Mesodermal cell (in vitro differentiated cells): Measurements from ENCODE around the gene TPK1.
"Not testable (repeated sequence)": the region's sequence is repeated elsewhere in the genome, so short reads cannot be mapped to it uniquely, and the experiment has no call there.

Experiments used
- H3K27ac ChIP-seq: 2 replicates; pipeline ENCODE4 v1.7.0; 2013; ENCODE audit warnings: mild to moderate bottlenecking, low read depth, low read length, moderate library complexity; ENCODE audit not compliant: severe bottlenecking
- H3K36me3 ChIP-seq: 2 replicates; pipeline ENCODE4 v1.7.1; 2013; ENCODE audit warnings: mild to moderate bottlenecking, low read length, moderate library complexity; ENCODE audit not compliant: control insufficient read depth, insufficient read depth
- H3K4me1 ChIP-seq: one replicate; pipeline ENCODE4 v1.7.1; 2013; ENCODE audit warnings: mild to moderate bottlenecking, low read length; ENCODE audit not compliant: insufficient read depth, control insufficient read depth, poor library complexity, severe bottlenecking
- H3K4me3 ChIP-seq: 2 replicates; pipeline ENCODE4 v1.7.0; 2013; ENCODE audit warnings: low read length, control low read depth, mild to moderate bottlenecking; ENCODE audit not compliant: insufficient read depth, poor library complexity, severe bottlenecking; ENCODE audit errors: extremely low read depth
- H3K9me3 ChIP-seq: 2 replicates; pipeline ENCODE4 v1.7.1; 2013; ENCODE audit warnings: mild to moderate bottlenecking, low read length, moderate library complexity; ENCODE audit not compliant: control insufficient read depth
- WGBS, 2 experiments: methylation state at CpG; one replicate each; pipeline ENCODE4 v1.1.5; 2013; ENCODE audit warnings: missing lambda C conversion rate in 2 of 2; ENCODE audit not compliant: insufficient coverage in 2 of 2; 5-methylcytosine and 5-hydroxymethylcytosine counted together

The TPK1 gene

GRCh38 chr7:144588559-144589051 lies 247.2 kb downstream of the TPK1 start:
- 60 to 82% methylated on average over 1 of the region's 4 CpGs for WGBS, 2 experiments
- Histone ChIP-seq H3K36me3 (no peaks in the 10 kb centered on the region), H3K4me1 (no peaks in the 10 kb centered on the region), H3K4me3 (no peak overlapping the region), H3K27ac (no peak overlapping the region), H3K9me3 (no peaks in the 10 kb centered on the region)

- Histone ChIP-seq H3K9me3 (no peaks in the 10 kb centered on the region), H3K36me3 (no peaks in the 10 kb centered on the region), H3K27ac (no peak overlapping the region), H3K4me1 (no peaks in the 10 kb centered on the region), H3K4me3 (no peak overlapping the region)
- 86 to 100% methylated on average over 1 of the region's 1 CpG for WGBS, 2 experiments
Observed at GRCh38 chr7:144587701-144588100, 248.2 kb downstream of the TPK1 start.

- H3K4me1 ChIP-seq: no peaks in the 10 kb centered on the region
- no peak overlapping the region for H3K27ac ChIP-seq
- H3K4me3 ChIP-seq: no peak overlapping the region
- WGBS, 2 experiments: no CpG with 5 or more reads among the region's 3 CpGs
- no peaks in the 10 kb centered on the region for H3K36me3 ChIP-seq
- no peaks in the 10 kb centered on the region for H3K9me3 ChIP-seq
Observed at GRCh38 chr7:144584726-144585125, 251.1 kb downstream of the TPK1 start.

GRCh38 chr7:144579687-144580086 lies 256.2 kb downstream of the TPK1 start:
- H3K9me3 ChIP-seq: no peaks in the 10 kb centered on the region
- H3K4me1 ChIP-seq: no peaks in the 10 kb centered on the region
- H3K4me3 ChIP-seq: no peak overlapping the region
- WGBS, 2 experiments: 83 to 88% methylated on average over 1 of the region's 1 CpG
- H3K27ac ChIP-seq: no peak overlapping the region
- H3K36me3 ChIP-seq: no peaks in the 10 kb centered on the region

GRCh38 chr7:144575456-144575855 lies 260.4 kb downstream of the TPK1 start:
- H3K27ac ChIP-seq: no peak overlapping the region
- H3K36me3 ChIP-seq: no peaks in the 10 kb centered on the region
- no peaks in the 10 kb centered on the region for H3K4me1 ChIP-seq
- WGBS, 2 experiments: 80% methylated on average over 1 of the region's 3 CpGs; no CpG with 5 or more reads in 1 of the 2 experiments
- H3K4me3 ChIP-seq: no peak overlapping the region
- H3K9me3 ChIP-seq: no peaks in the 10 kb centered on the region

GRCh38 chr7:144574753-144575152 lies 261.1 kb downstream of the TPK1 start:
- not testable (repeated sequence) for H3K36me3 ChIP-seq, H3K4me1 ChIP-seq, H3K9me3 ChIP-seq, H3K4me3 ChIP-seq, H3K27ac ChIP-seq
- 100% methylated on average over 1 of the region's 5 CpGs; no CpG with 5 or more reads in 1 of the 2 experiments for WGBS, 2 experiments

GRCh38 chr7:144568233-144568632 lies 267.6 kb downstream of the TPK1 start:
- Histone ChIP-seq H3K4me1 (no peaks in the 10 kb centered on the region), H3K27ac (no peak overlapping the region), H3K9me3 (no peaks in the 10 kb centered on the region), H3K4me3 (no peak overlapping the region), H3K36me3 (no peaks in the 10 kb centered on the region)
- WGBS, 2 experiments: no CpG with 5 or more reads among the region's 3 CpGs

GRCh38 chr7:144565586-144565985 lies 270.3 kb downstream of the TPK1 start:
- Histone ChIP-seq H3K36me3 (no peaks in the 10 kb centered on the region), H3K27ac (no peak overlapping the region), H3K4me1 (no peaks in the 10 kb centered on the region), H3K4me3 (no peak overlapping the region), H3K9me3 (no peaks in the 10 kb centered on the region)
- WGBS, 2 experiments: 70% methylated on average over 2 of the region's 4 CpGs; no CpG with 5 or more reads in 1 of the 2 experiments

- Histone ChIP-seq H3K27ac (no peak overlapping the region), H3K4me1 (no peaks in the 10 kb centered on the region), H3K9me3 (no peaks in the 10 kb centered on the region), H3K4me3 (no peak overlapping the region), H3K36me3 (no peaks in the 10 kb centered on the region)
- 87 to 96% methylated on average over 4 to 7 of the region's 7 CpGs for WGBS, 2 experiments
Observed at GRCh38 chr7:144549861-144550260, 286.0 kb downstream of the TPK1 start.

GRCh38 chr7:144548556-144548955 lies 287.3 kb downstream of the TPK1 start:
- Histone ChIP-seq H3K36me3 (no peaks in the 10 kb centered on the region), H3K27ac (no peak overlapping the region), H3K9me3 (no peaks in the 10 kb centered on the region), H3K4me3 (no peak overlapping the region), H3K4me1 (no peaks in the 10 kb centered on the region)
- WGBS, 2 experiments: no CpG with 5 or more reads among the region's 3 CpGs

GRCh38 chr7:144547888-144548287 lies 288.0 kb downstream of the TPK1 start:
- H3K27ac ChIP-seq: no peak overlapping the region
- H3K9me3 ChIP-seq: no peaks in the 10 kb centered on the region
- no CpG with 5 or more reads among the region's 1 CpG for WGBS, 2 experiments
- H3K4me1 ChIP-seq: no peaks in the 10 kb centered on the region
- no peak overlapping the region for H3K4me3 ChIP-seq
- no peaks in the 10 kb centered on the region for H3K36me3 ChIP-seq
